HG03060 (cell line): Measurements from ENCODE around the gene AJAP1.
"Not testable (repeated sequence)": the region's sequence is repeated elsewhere in the genome, so short reads cannot be mapped to it uniquely, and the experiment has no call there.

Experiments
- ATAC-seq: cut with Tn5 transposase; IDR thresholded peaks from one replicate; pipeline ENCODE4 v1.9.1; 2021; ENCODE audit warnings: low read depth, moderate number of reproducible peaks; ENCODE audit not compliant: unreplicated experiment

Gene AJAP1, protein sequence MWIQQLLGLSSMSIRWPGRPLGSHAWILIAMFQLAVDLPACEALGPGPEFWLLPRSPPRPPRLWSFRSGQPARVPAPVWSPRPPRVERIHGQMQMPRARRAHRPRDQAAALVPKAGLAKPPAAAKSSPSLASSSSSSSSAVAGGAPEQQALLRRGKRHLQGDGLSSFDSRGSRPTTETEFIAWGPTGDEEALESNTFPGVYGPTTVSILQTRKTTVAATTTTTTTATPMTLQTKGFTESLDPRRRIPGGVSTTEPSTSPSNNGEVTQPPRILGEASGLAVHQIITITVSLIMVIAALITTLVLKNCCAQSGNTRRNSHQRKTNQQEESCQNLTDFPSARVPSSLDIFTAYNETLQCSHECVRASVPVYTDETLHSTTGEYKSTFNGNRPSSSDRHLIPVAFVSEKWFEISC

DNA sequence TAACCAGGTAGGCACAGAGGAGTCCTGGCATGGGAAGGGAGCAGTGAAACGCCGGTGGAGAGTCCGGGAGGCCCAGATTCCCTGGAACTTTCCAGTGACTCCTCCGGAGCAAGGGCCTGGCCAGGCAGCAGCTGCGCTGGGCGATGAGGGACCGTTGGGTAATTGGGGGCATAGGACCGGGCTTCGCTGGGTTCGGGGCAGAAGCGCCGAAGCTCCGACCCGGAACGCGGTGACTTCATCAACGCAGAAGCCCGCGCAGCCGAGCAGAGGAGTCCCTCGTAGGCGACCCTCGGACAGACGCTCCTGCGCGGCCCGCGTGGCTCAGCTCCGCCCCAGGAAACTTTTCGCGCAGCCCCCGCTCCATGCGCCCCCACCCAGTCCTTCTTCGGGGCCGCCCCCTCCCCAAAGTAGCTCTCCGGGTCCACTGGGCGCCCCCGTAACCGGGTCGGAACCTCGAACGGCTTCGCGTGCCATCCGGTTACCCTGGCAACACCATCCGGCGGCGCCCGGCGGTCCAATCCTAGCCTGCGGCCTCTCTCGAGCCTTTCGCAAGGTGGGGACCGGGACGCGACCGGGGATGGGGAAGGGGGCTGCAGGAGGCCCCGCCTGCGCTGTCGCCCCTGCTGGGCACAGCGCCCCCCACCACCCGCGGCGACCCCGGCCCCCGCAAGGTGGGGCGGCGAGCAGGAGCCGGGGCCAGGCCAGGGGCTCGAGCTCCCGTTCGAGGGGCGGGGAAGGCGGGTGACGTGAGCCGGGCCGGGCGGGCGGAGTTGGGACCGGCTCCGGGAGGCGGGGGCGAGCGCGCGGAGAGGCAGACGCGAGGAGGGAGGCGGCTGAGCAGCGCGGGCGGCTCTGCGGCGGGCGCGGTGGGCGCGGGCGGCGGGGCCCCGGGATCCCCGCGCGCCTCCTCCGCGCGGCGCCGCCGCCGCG is at the start of gene AJAP1:
AJAP1 (plus strand) TSS at position 814 of the 930 bp plus-strand sequence. CDS start 817 bp downstream, outside the sequence.
- ATAC-seq, result no peak

DNA sequence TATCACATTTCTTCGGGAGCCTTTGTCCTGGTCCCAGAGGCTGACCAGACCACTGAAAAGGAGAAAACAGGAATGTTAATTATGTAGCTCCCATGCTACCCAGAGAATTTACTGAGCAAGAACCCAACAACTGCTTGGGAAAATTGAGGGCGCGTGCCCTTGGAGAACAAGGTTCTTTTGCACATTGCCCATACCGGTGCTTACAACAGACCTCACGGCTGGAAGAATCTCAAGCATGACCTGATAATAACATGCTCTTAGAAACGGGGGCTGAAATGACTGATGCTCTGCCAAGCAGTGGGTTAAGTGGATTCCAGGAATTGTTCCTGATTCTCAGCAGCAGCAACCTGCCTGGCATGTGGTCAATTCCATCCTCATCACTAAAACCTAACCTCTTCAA is 49.3 kb upstream of the AJAP1 start:
- ATAC-seq, result no peak

DNA sequence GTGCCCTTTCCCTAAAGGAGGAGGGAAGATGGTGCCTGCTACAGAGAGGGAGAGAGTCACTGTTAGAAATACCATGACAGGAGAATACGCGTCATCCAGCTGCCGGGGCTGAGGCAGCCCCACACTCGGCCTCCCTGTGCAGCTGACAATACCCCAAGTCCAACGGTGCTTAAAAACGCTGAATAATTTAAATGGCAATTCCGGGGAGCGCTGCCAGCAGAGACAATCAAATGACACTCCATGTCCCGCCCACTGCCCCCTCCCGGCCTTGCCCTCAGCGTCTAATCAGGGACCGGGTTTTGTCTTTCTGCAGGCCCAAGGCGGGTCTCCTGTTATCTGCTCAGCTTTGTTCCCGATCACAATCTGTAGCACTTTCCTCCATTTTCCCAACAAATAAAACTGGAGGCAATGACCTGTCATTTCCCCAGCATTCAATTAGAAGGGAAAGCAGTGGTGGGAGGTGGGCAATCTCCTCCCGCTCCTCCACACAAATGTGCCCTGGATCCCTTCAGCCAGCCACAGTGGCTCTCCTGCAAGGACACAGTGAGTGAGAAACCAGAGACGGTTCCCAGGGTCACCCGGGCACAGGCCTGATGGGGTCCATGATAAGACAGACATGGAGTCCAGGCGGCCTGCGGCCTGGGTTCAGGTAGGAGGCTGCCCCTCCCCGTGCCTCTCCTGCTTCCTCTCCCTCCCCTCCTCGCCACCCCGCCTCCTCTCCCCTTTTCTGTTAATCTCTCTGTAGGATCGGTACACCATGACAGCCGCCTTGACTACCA is 42.7 kb upstream of the AJAP1 start:
- no peak for ATAC-seq

DNA sequence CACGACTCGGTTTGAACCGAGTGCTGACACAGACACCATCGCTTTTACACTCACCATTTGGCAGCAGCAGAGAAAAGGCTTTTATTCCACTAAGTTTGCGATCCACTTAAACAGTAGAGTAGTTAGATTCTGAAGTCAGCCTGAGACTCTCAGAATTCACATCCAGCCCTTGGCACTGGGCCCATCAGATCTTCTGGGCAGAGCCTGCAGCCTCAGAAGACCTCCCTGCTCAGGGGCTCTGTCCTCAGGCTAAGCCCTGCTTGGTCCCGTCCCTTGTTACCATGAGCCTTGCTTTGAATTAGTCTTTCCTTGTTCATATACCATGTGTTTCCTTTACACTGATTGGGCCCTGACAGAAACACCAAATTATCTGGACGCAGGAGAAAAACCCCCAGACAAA is 41.4 kb upstream of the AJAP1 start:
- no peak for ATAC-seq

DNA sequence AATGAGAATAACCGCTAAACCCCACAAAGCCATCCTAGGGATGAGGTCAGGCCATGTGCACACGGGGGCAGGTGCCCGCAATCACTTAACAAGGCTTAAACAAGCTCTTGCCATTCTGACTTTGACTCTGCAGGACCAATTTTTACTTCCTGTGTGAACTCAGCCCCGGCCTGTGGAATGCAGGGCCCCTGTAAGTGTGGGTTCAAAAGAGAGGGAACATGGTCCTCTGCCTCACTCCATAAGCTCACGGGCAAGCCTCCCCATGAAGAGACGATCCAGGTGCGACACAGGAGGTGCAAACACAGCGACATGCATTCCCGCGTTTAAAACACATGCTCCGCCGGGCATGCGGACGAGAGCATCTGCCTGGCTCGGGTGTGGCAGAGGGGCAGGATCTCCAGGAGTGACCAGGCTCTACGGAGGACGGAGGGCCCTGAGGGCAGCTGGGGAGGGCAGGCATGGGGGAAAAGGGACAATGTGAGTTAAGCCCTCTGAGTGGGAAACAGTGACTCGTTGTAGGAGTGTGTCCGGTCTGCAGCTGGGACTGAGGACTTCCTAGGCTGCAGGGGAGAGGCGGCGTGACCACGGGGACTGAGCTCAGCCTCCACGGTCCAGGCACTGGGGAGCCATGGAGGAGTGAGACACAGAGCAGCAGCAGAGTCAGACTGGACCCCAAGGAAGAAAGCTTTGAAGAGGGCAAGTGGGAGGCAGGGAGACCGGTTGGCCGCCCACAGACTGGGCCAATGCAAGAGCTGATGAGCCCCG is 40.6 kb upstream of the AJAP1 start:
- no peak for ATAC-seq

DNA sequence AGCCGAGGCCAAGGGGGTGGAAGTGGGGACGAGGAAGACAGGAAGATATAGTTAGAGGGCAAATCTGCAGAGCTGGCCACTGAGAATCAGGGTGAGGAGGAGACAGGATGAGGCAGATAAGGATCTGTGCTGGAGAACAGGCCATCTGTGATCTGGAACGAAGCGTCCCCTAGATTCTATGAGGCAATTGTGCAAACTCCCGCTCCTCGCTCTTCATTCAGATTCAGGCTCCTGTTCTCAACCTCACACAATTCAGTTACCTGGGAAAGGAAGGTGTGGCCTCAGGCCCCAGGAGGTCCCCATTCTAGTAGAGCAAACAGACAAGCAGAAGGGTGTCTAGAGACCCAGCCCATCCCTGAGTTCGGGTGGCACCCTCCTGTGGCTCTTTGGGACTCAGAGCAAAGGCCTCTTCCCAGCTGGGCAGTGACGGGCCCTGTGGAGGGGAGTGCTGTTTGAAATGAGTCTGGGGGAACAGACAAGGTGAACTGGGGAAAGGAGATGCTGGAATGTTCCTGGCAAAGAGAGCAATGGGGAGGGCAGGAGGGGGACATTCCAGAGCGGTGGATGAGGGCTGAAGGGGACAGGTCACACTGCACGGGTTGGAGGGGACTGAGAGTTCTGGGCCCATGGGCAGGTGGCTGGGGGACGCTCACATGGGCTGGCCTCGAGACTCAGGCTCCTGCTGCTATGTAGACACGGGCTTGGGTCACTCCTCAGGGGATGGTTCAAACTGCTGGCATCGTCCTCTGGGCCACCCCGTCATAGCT is 39.9 kb upstream of the AJAP1 start:
- no peak for ATAC-seq

DNA sequence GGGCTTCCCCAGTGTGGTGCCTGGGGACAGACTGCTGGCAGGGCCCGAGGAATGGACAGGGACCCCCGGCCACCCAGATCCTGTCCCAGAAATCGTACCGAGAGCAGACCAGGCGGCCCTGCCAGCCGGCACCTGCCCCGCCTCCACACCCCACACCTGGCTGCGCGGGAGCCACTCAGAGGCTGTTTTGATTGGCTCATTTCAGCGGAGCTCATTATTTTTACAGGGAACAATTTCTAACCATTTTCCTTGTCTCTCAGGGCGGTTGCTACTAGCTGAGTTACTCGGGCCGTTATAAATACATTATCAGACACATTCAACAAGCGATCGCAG is 39.3 kb upstream of the AJAP1 start:
- ATAC-seq, result no peak

DNA sequence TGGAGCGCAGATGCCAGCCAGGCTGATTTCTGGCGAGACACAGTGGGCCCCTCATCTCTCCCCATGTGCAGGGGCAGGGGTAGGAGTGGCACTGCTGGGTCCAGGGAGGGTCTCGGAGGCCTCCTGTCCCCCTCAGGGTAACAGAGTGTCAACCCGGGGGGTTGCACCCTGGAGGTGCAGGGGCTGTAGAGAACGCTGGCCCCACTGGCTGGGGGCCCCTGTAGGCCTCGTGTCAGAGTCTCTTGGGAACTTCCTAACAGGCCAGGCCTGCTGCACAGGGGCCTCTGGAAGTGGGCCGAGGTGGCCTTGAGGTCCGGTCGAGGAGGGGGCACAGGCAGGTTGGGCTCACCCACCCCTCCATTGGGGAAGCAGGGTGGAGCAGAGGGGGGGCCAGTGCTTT is 38.9 kb upstream of the AJAP1 start:
- ATAC-seq, result no peak

DNA sequence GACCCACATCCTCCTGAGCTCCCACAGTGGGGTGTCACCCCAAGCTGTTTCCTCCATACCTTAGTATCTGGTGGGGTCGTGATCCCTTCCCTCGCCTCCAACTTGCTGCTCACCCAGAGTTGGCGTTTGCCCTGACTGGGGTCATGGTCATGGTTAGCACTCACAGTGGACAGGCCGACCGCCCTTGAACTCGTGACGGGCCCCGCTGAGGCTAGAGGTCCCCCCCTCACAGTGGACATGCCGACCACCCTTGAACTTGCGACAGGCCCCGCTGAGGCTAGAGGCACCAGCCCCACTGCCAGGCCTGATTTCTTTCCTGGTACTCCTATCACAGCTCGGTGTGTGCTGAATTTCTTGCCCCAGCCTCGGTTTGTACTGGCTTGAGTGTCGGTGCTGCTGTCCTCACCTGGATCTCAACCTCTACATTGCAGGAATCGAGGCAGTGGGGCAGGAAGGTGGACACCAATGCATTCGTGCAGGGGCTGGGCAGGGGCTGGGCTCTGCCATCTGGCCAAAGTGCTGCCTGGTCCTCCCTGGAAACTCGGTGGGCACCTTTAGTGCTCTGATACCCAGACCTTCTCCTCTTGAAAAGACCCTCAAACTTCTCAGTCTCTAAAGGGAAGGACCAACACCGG is 37.5 kb upstream of the AJAP1 start:
- no peak for ATAC-seq

DNA sequence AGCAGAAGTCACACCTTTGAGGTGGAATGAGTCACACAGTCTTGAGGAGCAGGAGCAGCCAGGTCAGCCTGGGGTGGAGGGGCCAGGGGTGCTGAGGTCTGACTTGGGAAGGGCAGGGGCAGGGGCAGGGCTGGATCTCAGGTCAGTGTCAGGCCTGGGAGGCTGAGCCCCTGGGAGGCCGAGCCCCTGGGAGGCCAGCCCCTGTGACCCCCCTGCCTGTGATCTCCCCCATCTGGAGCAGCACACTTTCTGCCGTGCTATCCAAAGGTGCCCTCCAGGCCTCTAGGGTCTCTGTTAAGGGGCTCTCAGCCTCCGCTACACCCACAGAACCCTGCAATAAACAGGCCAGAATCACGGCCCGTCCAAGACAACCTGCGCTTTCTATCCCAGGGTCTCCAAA is 36.9 kb upstream of the AJAP1 start:
- ATAC-seq, result no peak

DNA sequence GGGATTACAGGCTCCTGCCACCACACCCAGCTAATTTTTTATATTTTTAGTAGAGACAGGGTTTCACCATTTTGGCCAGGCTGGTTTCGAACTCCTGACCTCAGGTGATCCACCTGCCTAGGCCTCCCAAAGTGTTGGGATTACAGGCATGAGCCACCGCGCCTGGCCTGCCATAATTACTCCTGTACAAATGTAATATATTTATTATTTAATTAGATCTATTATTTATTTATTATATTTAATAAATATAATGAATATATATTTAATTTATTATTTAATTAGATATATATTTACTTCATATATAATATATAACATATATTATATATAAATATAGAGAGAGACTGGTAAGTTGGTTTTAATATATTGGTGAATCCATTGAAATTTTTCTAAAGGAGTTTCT is 35.6 kb upstream of the AJAP1 start:
- not testable (repeated sequence) for ATAC-seq

DNA sequence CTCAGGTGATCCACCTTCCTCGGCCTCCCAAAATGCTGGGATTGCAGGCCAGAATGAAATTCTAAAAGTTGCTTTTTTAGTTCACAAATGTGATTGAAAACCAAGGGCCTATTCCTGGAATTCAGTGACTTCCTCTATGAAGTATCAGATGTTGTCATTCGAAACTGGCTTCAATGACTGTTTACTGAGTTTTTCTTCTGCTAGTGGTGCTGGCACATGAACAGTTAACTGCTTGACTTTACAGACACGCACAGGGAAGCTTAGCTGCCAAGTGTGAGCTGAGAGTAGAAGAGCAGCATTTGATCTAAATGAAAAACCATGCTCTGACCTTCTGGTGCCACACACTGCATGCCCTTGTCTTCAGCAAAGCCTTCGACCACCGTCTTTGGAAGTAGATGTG is 32.8 kb upstream of the AJAP1 start:
- ATAC-seq, result no peak

DNA sequence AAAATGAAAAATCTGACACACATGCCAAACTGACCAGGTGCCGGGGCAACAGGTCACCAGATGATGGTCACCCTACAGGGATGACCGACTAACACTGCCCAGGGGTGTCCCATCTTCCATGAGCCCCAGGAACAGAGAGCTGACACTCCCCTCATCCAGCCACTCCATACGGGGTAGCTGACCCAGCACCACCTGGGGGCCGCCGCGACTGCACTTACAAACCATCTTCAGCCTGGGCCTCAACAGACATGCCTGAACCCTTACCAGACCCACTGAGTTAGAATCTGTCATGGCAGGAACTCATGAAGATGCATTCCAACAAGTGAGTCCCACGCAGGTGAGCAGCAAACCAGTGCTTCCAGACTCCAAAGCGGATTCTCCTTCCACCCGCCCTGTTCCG is 31.6 kb upstream of the AJAP1 start:
- no peak for ATAC-seq

DNA sequence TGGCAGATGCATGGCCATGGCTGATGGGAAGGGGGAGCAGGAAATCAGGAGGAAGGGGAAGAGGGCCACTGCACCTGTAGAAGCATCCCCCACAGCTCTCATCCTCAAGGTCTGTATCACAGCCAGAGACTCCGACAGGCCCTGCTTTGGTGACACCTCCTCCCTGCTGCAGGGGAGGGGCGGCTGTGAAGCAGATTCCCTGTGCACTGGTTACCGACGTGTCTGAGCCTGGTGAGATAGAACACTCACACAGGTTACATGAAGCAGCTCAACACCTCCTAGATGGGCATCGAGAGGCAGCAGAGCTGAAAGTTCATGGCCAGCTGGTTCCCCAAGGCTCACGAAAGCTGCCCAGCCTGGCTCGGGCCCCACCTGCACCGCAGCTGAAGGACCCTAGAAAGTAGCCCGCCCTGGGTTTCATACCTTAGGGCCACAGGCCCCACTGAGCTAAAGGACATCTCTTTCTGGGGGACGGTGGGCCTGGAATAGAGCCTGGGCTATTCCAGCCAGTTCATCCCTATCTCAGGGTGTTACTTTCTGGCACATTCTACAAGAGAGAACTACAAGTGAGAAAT is 30.2 kb upstream of the AJAP1 start:
- no peak for ATAC-seq

DNA sequence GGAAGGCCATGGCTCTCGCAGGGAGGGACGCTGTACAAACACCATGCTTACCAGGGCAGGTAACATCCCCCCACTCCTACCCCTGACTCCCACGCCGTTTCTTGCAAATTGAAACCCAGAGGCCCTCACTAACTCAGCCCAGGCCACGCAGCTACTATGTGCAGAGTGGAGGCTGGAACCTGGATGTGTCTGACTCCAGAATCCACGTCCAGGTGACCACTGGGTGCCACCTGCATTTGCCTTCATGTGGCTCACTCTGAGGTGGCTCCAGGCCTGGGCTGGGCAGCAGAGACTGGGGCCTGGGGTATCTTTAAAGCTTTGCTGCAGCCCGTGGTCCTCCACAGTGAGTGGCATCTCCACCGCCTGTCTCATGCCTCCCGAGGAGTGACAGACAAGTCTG is 29.6 kb upstream of the AJAP1 start:
- ATAC-seq, result no peak

DNA sequence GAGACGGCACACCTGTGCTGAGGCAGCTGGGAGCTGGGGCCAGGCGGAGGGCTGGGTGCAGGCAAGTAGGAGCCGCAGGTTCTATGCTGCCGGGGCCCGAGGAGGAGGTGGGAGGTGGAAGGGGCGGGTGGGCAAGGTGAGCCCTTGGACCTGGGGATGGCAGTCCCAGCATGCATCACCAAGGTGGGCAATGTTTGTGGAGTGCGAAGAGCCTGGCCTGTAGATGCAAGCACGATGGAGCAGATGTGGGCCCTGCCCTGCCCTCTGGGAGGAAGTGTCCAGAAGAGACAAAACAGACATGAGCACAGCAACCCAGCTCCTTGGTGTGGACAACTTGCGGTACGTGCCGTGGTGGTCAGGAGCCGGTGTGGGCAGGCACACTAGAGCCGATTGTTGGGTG is 28.3 kb upstream of the AJAP1 start:
- no peak for ATAC-seq

DNA sequence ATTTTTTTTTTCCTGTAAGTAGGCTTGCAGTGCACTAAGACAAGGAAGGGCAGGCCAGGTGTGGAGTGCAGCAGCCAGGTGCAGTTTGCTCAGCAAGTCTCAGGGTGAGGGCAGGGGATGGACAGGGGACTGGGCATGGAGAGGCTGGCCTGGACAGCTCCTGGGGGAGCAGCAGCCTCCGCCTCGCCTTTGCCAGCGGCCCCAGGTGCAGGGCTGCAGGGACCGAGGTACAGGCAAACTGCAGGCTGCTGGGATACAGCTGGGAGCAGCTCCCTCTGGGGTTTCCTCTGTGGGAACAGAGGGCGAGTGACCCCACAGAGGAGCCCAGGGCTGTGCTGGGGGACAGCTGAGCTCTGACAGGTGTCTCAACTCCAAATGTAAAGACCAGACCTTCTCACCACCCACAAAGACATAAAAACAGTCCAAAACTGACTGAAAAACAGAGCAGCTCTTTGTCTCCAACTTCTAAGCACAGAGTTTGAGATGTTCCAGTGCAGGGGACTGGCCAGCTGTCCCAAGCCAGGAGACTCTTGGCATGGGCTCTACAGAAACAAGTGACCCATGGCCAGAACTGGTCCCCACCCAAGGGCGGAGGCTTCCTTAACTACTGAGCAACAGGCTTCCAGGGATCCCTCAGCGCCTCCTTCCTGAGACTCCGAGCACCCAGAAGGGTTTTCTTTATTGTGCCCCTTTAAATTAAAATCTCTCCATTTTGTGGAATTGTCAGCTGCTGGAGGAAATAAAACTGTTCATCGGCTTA is 27.7 kb upstream of the AJAP1 start:
- no peak for ATAC-seq

DNA sequence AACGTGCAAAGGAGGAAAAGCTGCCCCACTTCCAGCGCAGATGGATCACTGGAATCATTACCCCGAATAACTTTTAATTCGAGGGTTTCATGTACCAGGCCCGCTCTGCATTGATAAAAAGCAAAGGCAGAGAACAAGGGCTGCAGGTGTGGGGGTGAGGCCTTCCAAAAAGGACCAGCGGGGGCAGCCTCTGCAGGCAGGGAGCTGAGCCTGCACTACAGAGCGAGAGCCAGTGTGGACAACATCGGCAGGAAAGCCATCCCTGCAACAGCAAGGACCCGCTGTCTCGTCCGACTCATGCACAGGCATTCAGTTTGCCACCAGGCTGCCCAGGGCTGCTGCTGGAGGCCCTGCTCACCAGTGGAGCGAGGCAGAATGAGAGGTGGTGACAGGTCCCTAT is 27.1 kb upstream of the AJAP1 start:
- no peak for ATAC-seq
